Inflammatory macrophage treated with lipopolysaccharide for 4 hours (primary cell): ENCODE data around the gene ADAM12.

Source experiments
- DNase-seq: peaks from one replicate; pipeline ENCODE4 v3.0.0-alpha.2; 2020

The ADAM12 gene

DNA sequence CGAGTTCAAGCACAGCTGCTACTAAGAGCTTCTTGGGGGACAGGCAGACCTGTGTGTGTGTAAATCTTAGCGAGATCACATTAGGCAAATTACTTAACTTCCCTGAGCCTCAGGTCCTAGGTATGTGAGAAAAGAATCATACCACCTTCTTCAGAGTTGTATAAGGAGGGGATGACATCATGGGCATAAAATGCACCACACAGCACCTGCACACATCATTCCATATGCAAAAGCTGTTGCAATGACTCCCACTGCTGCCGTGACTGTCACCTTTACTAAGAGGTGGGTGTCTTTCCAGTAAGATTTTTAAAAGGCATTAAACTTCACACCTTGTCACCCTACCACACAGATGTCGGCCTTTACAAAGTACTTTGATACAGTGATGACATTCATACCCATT lies 345.9 kb downstream of the ADAM12 start:
- DNase-seq: no peak

DNA sequence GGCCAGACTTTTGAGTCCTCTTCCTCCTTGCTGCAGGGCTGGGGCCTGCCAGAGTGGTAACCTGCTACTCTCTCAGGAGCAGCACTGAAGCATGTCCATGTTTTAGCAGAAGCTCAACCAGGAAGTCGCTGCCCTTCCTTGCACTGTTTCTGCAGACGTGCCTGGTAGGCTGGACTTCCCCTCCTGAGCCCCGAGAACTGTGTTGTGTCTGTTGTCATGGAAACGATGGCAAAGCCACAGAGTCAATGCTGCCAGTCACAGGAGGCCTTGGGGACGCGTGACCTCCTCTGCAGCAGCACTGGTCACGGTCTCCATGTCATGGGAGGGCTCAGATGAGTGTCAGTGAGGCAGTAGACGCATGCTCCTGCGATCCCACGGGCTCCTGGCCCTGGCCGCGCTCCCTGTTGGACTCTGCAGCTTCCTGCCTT lies 346.5 kb downstream of the ADAM12 start:
- DNase-seq: peak; percentile 100

DNA sequence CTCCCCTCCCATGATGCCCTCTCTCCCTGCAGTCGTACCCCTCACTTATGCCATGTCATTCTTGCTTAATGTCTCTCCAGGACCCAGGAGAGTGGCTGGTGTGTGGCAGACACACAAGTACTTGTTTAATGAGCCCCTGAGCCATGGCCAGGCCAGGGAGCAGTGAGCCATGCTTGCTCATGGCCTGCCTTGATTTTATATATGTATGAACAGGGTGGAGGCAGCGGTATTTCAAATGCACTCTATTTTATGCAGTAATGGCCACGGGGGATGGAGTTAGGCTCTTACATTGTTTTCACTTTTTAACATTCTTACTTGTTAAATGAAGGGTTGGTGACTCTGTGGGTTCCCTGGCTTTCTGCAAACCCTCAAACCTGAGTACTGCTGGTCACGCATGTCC lies 347.2 kb downstream of the ADAM12 start:
- no peak for DNase-seq

DNA sequence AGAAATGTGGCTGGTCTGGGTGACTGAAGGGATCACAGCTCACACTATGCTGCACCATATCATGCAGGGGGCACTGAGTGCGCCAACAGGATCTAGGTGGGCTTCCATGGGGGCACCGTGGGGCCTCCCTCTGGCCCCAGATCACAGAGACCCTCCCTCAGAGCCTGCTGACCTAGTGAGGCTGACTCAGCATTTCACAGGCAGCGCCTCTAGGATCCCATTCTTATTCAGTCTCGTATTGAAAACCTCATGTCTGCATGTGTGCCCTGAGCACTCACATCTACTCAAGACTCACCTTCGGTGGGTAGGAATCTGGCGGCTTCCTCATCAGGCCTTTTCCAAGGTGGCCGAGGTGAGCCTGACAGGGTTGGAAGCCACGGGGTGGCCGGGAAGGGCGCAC lies 350.3 kb downstream of the ADAM12 start:
- no peak for DNase-seq

DNA sequence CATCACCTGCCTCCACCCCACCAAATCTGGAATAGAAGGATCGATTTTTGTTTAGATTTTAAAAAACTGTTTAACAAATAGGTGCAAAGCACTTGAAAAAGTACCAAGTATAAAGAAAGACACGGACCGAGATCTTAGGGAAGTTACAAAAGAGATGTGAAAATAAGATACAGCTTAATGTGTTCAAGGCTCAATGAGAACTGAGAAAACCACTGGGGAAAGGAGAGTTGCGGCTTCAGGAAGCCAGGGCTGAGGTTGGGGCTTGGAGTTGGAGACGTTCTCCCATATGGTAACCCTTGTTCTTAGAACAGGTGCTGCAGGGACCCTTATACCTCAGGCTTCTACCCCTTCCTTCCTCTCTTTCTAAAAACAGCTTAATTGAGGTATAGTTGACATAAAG lies 351.8 kb downstream of the ADAM12 start:
- DNase-seq: peak; percentile 55

DNA sequence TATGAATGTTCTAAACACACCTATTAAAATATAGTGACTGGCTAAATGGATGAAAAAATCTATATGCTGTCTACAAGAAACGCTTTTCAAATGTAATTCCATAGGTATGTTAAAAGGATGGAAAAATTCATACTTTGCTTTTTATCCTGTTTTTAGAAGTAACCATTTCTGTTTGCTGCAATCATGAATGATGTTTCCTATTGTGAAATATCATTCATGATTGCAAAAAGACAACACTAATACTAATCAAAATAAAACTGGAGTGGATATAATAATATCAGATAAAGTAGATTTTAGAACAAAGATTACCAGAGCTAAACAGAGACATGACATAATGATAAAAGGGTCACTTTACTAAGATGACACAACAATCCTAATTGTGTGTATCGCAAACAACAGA lies 353.7 kb downstream of the ADAM12 start:
- DNase-seq: peak; percentile 54

DNA sequence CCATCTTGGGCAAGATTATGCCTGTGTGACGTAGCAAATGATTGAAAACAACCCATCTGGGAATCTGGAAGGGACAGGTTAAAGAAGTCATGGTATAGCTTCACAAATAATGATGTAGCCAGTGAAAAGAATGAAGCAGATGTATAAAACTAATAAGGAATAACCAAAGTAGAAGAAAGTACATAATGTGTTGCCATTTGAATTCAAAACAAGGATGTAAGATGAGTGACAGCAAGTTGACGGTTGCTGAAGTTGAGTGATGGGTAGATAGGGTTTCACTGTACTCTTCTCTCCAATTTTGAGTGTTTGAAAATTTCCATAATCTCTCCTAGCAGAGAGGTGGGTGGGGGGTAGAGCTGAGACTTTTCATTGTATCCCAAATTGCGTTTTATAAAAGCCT lies 358.3 kb downstream of the ADAM12 start:
- DNase-seq: no peak

DNA sequence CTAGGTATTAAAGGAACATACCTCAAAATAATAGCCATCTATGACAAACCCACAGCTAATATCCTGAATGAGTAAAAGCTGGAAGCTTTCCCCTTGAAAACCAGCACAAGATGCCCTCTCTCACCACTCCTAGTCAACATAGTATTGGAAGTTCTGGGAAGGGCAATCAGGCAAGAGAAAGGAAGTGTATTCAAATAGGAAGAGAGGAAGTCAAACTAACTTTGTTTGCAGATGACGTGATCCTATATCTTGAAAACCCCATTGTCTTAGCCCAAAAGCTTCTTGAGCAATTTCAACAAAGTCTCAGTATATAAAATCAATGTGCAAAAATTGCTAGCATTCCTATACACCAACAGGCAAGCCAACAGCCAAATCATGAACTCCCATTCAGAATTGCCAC lies 360.6 kb downstream of the ADAM12 start:
- peak; percentile 77 for DNase-seq

DNA sequence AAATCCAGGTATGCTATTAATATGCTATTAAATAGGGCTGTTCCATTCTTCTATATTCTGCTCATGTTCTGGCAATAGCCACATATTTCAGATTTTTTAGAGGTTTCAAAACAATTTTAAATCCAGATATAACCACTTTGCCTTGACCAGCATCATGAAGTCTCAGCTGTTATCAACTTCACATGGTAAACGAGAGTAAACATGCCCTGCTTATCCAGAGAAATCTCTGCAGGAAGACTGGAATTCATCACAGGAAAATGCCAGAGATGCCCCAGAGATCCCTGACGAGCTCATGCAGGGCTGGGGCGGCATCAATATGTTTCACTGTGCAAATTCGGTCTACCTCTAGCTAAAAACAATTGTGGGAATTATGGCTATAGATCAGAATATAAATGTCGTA lies 365.4 kb downstream of the ADAM12 start:
- DNase-seq: no peak

DNA sequence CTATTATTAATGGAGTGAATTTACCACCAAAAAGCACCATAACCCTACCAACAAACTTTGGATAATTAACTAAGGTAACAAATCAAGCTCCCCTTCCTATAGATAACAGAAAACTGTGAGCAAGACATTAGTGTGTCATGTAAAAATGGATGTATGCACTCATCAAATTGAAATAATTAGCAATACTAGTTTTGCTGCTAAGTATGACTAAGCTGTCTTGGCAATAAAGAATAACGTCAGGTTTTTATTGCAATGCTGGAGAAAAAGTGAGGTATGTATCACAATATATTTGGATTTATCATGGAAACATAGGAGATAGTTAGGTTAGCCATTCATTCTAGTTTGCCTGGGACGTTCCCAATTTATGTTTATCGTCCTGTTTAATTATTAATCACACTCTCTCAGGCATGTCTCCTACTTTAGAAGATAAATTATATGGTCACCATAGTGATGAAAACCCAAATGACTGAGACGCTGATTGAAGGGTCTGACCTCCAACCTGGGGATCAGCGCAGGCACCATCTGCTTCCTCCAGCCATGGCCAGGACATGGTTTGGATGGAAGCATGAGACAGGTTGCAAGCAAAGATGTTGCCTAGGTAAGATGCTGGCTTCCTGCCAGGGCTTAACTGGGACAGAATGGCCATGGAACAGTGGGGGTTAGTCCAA lies 366.3 kb downstream of the ADAM12 start:
- DNase-seq: no peak

DNA sequence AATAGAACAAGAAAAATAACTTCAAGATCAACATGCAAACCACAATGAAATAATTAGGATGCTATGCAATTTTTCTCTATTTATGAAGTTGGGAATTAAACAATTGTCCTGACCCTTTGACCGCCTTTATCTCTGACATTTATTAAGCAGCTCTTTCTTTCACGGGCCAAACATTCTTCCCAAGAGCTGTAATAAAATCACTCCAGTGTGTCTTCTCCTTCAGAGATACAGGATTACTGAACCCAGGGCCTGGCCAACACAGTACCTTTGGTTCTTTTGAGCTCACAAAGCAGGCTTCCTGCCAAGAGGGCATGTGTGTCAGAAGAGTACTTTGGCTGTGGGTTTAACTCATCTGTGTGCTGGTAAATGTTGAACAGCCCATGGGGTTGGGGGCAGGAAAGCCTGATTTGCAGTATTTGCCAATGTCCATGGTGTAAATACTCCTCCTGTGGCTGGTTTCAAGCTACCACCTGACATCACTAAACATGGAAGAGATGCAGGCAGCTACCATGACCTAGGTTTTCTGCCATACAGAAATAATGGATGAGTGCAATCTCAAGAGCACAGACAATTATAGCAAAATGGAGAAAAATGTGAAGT lies 370.2 kb downstream of the ADAM12 start:
- DNase-seq: no peak

DNA sequence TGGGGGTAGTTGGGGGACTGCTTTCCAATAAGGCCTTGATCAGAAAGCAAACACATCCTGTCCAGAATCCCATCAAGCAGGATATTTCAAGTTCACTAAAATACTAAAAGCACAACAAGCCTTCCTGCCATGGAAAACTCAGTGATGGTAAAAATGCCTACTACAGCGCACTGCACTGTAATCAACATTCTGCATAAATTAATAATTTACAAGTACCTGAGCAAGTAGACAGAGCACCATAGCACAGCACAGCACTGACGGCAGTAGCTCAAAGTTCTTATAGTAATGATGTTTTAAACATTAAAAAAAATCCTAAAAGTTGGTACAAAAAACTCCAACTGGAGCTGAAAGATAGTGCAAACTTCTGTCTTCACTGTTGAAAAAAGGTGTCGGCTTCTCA lies 371.4 kb downstream of the ADAM12 start:
- DNase-seq: no peak

DNA sequence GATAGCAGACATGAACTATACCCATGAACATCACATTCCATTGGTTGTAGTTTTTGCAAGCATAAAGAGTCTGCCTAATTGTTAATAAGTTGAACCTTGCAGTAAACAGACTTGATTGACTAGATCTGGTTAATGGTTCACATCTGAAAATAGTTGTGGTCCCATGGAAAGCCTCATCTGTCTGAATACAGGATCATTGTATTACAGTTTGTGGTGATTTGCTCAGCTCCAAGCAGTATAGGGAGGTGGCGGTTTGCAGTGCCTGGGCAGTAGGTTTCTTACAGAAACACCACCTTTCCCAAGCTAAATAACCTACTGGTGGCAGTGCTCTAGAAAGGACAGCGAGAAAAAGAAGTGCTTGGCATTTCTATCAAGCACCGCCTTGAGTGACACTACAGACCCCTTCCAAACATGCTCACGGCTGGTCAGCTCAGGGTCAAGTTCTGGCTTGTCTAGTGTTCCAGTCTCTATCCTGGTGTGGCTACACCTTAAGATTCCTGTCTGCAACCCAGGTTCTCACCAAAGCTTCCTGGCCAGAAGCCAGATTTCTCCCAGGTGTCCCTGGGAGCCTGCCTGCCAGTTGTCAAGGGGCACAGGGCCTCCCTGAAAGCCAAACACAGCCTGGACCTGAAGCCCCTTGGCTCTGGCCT lies 372.0 kb downstream of the ADAM12 start:
- no peak for DNase-seq

DNA sequence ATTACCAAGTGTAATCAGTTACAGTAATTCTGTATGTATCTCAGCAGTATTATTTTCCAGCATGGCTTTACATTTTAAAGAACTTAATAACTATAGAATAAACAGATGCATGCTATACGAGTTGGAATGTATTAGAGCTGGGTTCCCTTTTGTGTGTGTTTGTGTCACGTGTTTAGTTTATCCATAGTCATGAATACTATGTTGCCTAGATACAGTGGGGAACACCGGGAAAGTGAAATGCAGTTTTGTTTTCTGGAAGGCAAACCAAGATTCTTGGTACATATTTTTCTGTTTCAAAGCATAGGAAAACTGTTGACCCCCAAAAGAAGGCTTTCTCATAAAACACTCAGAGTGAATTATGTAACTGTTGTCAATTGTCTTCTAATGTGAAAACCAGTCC lies 372.9 kb downstream of the ADAM12 start:
- DNase-seq: no peak

DNA sequence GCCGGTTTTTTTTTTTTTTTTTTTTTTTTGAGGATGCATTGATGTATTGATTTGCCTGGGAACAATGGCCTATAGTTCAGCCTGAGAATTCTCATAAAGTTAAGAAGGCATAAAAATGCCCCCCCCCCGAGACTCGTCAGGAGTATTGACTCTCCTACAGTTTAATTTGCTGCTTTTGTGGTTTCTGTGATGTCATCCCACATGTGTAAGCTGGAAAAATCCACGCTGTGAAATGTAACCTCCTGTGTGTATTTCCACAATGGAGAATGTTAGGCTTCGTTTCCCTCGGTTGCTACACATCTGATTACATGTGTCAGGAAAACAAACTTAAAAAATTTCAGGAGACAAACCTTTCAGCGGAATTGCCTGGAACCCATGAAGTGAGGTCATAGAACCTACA lies 374.0 kb downstream of the ADAM12 start:
- DNase-seq: peak; percentile 14

DNA sequence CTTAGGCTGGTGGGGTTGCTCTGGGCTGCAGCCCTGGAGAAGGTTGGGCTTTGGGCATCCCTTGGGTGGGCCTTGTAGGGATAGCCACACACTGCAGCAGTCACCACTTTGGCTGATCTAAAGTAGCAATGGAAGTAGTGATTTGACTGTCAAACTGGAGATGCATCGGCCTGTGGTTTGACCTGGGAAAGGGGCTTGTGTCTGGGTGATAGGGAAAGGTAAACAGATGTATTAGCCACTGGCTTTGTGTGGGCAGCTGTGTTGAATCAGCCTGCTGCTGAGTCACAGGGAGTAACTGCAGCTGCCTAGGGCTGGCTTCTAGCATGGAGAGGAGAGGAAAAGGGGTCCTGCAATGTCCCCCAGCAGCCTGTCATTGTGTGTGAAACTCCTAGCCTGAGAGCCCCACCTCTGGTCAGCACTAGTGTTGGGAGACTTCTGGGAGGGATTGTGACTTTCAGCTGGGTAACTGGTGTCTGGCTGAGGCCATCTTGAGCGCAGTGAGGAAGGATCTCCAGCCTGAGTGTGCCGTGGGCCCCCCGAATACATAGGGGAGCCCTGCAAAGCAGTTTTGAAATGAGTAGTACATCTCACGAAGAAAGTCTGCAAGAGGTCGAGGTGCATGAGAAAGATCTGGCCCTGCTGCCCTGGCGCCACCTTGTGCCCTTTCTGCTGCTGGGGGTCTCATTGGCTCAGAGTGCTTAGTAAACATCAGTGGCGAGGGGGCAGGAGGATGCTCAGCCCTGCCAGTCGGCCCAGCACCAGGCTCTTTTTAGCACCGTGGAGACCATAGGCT lies 374.6 kb downstream of the ADAM12 start:
- DNase-seq: peak; percentile 47

DNA sequence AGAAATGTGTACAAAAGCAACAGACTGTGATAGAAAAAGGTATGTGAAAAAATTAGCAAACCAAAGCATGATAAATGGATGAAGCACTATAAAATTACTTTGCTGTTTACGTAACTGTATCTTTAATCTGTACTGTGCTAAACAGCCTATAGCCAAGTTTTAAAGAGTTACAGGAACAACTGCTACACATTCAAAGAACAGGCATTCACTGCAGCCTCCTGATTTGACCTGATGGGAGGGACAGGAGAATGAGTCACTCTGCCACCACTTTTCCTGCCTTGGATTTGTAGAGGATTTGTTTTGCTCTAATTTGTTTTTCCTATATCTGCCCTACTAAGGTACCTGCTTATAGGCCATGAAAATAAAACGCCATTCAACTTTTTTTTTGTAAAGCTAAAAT lies 375.8 kb downstream of the ADAM12 start:
- DNase-seq: no peak

DNA sequence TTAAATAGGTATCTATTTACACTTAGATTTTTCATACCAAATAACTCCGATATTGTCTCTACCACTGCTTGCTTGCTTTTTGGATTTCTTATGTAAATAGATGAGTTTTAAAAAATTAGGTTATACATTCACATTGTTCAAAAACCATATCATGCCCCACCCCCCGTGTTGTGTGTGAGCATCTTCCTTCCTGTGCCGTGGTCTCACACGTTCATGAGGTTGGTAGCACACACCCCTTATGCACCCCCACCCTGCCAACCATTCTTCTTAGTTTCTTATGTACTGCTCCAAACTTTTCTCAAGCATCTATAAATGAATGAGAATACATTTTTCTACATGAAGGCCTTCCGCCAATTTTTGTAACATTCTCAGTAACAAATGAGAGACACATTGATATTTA lies 376.3 kb downstream of the ADAM12 start:
- DNase-seq: no peak

DNA sequence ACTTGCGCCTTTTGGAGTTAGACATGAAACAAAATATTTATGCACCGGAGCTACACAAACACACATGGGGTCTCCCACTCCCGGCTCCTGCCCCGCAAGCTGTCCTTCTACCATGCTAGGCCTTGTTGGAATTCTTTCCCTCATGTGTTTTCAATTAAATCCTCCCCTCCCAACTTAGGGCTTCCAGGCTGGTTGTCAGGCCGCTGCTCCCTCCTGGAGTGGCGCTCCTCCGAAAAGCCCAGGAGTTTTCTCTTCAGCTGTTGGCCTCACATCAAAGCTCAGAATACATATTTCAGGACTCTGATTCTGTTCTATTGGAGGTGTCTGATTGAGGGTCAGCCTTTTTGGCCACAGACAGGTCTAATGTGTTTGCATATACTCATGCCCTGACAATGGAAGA lies 378.6 kb downstream of the ADAM12 start:
- no peak for DNase-seq

DNA sequence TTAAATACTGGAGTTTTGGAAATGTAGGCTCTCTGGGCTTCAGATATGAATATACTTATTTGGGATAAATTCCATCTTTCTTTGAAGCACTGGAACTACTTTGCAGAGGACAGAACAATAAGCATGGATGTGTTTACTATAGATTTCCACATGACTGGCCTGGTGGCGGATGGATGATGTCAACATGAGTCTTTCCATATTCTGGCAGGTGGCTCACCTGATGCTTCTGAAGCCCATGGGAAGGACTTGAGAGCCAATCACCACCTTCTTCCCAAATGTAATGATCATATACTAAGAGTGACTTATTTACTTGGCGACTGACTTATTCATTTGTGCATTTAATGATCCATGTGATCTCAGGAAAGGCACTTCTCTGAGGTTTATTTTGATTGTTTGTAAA lies 381.4 kb downstream of the ADAM12 start:
- no peak for DNase-seq

DNA sequence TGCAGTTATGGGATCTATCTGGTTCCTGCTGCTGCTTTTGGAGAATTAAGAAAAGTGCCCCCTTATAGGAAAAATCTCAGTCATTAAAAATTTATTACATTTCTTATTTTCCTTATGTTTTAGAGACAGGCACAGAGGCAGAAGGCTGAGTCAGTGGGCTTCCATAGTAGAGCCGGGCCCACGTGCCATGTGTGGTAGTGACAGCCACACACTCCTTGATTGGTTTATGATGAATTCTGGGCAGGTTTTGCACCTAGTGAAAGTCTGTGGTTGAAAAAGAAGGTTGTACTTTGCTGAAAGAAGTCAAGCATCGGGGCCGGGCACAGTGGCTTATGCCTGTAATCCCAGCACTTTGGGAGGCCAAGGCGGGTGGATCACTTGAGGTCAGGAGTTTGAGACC lies 382.0 kb downstream of the ADAM12 start:
- DNase-seq: no peak

DNA sequence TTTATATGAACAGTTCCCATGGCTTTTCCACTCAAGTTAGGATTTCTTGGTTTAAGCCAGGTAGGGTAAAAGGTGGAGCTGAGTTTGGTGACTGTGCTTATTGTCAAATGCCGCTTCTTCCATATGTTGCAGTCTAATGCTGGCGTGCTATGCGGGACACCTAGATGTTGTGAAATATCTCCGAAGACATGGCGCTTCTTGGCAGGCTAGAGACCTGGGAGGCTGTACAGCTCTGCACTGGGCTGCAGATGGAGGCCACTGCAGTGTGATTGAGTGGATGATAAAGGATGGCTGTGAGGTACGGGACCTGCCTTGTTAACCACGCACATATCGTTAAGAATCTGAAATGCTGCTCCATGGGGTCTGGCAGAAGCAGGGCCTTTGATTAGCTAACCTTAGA lies 383.5 kb downstream of the ADAM12 start:
- no peak for DNase-seq

DNA sequence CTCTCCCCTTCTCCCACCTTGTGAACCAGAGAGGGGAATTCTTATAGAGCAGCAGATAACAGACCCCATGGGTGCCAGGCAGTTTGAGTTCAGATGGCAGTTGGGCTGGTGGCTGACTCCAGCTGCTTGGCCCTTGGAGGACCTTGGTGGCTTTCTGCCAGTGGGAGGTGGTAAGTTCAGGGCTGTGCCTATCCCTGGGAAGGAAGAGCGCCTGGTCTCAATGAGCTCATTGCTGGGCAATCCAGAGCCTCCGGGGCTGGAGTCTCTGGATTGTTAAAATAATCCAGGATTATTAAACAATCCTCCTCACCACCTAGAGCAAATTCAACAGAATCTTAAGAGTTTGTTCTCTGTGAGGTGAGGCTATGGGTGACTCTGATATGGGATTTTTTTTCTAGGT lies 386.7 kb downstream of the ADAM12 start:
- DNase-seq: no peak

DNA sequence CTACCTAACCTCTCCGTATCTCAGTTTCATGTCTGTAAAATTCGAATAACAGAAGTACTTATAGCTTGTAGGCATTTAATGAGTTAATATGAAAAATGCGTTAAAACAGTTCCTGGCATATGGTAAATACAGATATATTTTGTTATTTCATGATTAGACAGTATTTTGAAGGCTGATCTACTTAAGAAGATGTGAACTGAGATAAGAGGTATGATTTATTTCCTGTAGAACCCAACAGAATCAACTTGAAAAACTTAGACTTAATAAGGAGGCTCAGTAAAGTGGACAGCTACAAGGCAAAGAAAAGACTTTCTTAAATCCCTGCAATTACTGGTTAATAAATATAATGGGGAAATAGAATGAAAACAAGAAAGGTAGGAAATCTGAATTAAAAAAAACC lies 388.6 kb downstream of the ADAM12 start:
- no peak for DNase-seq
